H9 (cell line): ENCODE data around the gene RNU4-1. TPM values are rescaled to one million over a fixed set of nuclear protein-coding genes. Genes with fewer than 3 reads are reported as not detected.

Experiments
- DNase-seq: peaks from one replicate; pipeline ENCODE4 v3.0.0-alpha.2; 2017
- H2AFZ ChIP-seq: one replicate; pipeline ENCODE4 v1.6.1; 2013; ENCODE audit warnings: mild to moderate bottlenecking, low read length, control low read depth, moderate library complexity
- H2AK5ac ChIP-seq: 2 replicates; pipeline ENCODE4 v1.6.1; 2013; ENCODE audit warnings: low read length, control low read depth, mixed read lengths; ENCODE audit not compliant: insufficient read length
- H2BK120ac ChIP-seq: one replicate; pipeline ENCODE4 v1.6.1; 2013; ENCODE audit warnings: low read depth, mild to moderate bottlenecking, low read length, control low read depth, inconsistent platforms; ENCODE audit not compliant: poor library complexity, severe bottlenecking
- H2BK12ac ChIP-seq: 2 replicates; pipeline ENCODE4 v1.6.1; 2013; ENCODE audit warnings: low read length, control low read depth, mixed read lengths, low read depth; ENCODE audit not compliant: insufficient read length
- H2BK15ac ChIP-seq: 2 replicates; pipeline ENCODE4 v1.6.1; 2013; ENCODE audit warnings: low read depth, low read length, control low read depth
- H2BK20ac ChIP-seq: one replicate; pipeline ENCODE4 v1.6.1; 2013; ENCODE audit warnings: low read depth, mild to moderate bottlenecking, low read length, control low read depth, inconsistent platforms; ENCODE audit not compliant: poor library complexity, severe bottlenecking
- H2BK5ac ChIP-seq: 2 replicates; pipeline ENCODE4 v1.6.1; 2013; ENCODE audit warnings: low read length, control low read depth, mixed read lengths; ENCODE audit not compliant: insufficient read length
- H3K14ac ChIP-seq: 2 replicates; pipeline ENCODE4 v1.6.1; 2013; ENCODE audit warnings: low read length, control low read depth; ENCODE audit not compliant: insufficient read depth
- H3K18ac ChIP-seq: 2 replicates; pipeline ENCODE4 v1.6.1; 2013; ENCODE audit warnings: low read depth, mild to moderate bottlenecking, mixed read lengths, low read length, control low read depth; ENCODE audit not compliant: insufficient read length
- H3K23ac ChIP-seq: 2 replicates; pipeline ENCODE4 v1.6.1; 2013; ENCODE audit warnings: low read length, control low read depth, mixed read lengths, low read depth; ENCODE audit not compliant: insufficient read length
- H3K23me2 ChIP-seq: 2 replicates; pipeline ENCODE4 v1.6.1; 2013; ENCODE audit warnings: low read depth, mild to moderate bottlenecking, mixed read lengths, low read length, control low read depth; ENCODE audit not compliant: insufficient read length, poor library complexity, severe bottlenecking
- H3K27ac ChIP-seq: 2 replicates; pipeline ENCODE4 v1.5.1; 2013; ENCODE audit warnings: low read length, control low read depth, mixed read lengths, low read depth; ENCODE audit not compliant: insufficient read length
- H3K27me3 ChIP-seq: 2 replicates; pipeline ENCODE4 v1.6.1; 2013; ENCODE audit warnings: low read length, control low read depth, inconsistent platforms; ENCODE audit not compliant: insufficient read depth
- H3K4ac ChIP-seq: 2 replicates; pipeline ENCODE4 v1.6.1; 2013; ENCODE audit warnings: low read depth, mild to moderate bottlenecking, control low read depth, inconsistent platforms, low read length, moderate library complexity
- H3K4me1 ChIP-seq: 2 replicates; pipeline ENCODE4 v1.6.1; 2013; ENCODE audit warnings: low read length, control low read depth, inconsistent platforms; ENCODE audit not compliant: insufficient read depth
- H3K4me2 ChIP-seq: 2 replicates; pipeline ENCODE4 v1.6.1; 2013; ENCODE audit warnings: low read length, control low read depth, mixed read lengths; ENCODE audit not compliant: insufficient read length, insufficient read depth
- H3K56ac ChIP-seq: 2 replicates; pipeline ENCODE4 v1.6.1; 2013; ENCODE audit warnings: low read depth, mild to moderate bottlenecking, mixed read lengths, low read length, control low read depth; ENCODE audit not compliant: insufficient read length
- H3K79me1 ChIP-seq: 2 replicates; pipeline ENCODE4 v1.6.1; 2013; ENCODE audit warnings: low read depth, mild to moderate bottlenecking, moderate library complexity, low read length, control low read depth, inconsistent platforms; ENCODE audit not compliant: insufficient read depth, poor library complexity, severe bottlenecking
- H3K79me2 ChIP-seq: 2 replicates; pipeline ENCODE4 v1.6.1; 2013; ENCODE audit warnings: low read length, control low read depth, inconsistent platforms; ENCODE audit not compliant: insufficient read depth
- H3K9ac ChIP-seq: 2 replicates; pipeline ENCODE4 v1.6.1; 2013; ENCODE audit warnings: low read length, control low read depth, mixed read lengths; ENCODE audit not compliant: insufficient read length; ENCODE audit errors: extremely low read depth
- H3K9me3 ChIP-seq: one replicate; pipeline ENCODE4 v1.6.1; 2013; ENCODE audit warnings: low read depth, low read length, inconsistent platforms; ENCODE audit not compliant: control insufficient read depth
- H3T11ph ChIP-seq: one replicate; pipeline ENCODE4 v1.6.1; 2013; ENCODE audit warnings: mild to moderate bottlenecking, low read length, control low read depth, inconsistent platforms
- H4K20me1 ChIP-seq: one replicate; pipeline ENCODE4 v1.6.1; 2013; ENCODE audit not compliant: control insufficient read depth, insufficient read length, insufficient read depth
- H4K5ac ChIP-seq: 2 replicates; pipeline ENCODE4 v1.6.1; 2013; ENCODE audit warnings: low read depth, mild to moderate bottlenecking, mixed read lengths, low read length, control low read depth; ENCODE audit not compliant: insufficient read length
- H4K8ac ChIP-seq: replicated peaks from 2 replicates; pipeline ENCODE4 v1.6.1; 2013; ENCODE audit warnings: low read length, control low read depth, mixed read lengths, low read depth; ENCODE audit not compliant: insufficient read length
- H4K91ac ChIP-seq: 2 replicates; pipeline ENCODE4 v1.6.1; 2013; ENCODE audit warnings: low read depth, mild to moderate bottlenecking, moderate library complexity, mixed read lengths, low read length, control low read depth; ENCODE audit not compliant: insufficient read length
- H3K27ac Mint-ChIP-seq, 3 experiments: 2 replicates in 2 of 3; 3 replicates in 1 of 3; pipeline ENCODE4 v1.8.0; 2020 to 2021; ENCODE audit warnings: mixed read lengths in 3 of 3, mild to moderate bottlenecking in 1 of 3, moderate library complexity in 1 of 3
- H3K27me3 Mint-ChIP-seq: 2 replicates; pipeline ENCODE4 v1.8.0; 2021; ENCODE audit warnings: low read depth, mild to moderate bottlenecking, moderate library complexity, mixed read lengths
- H3K36me3 Mint-ChIP-seq, 3 experiments: 2 replicates in 2 of 3; 3 replicates in 1 of 3; pipeline ENCODE4 v1.8.0; 2020 to 2021; ENCODE audit warnings: low read depth in 3 of 3, mixed read lengths in 3 of 3; ENCODE audit not compliant: insufficient read depth in 1 of 3
- H3K4me1 Mint-ChIP-seq, 2 experiments: 2 replicates each; pipeline ENCODE4 v1.8.0; 2020; ENCODE audit warnings: mixed read lengths in 2 of 2
- H3K4me3 Mint-ChIP-seq, 2 experiments: 2 replicates in 1 of 2; 3 replicates in 1 of 2; pipeline ENCODE4 v1.8.0; 2020 to 2021; ENCODE audit warnings: mild to moderate bottlenecking in 2 of 2, mixed read lengths in 2 of 2, moderate library complexity in 1 of 2
- H3K9me3 Mint-ChIP-seq, 2 experiments: 2 replicates in 1 of 2; 3 replicates in 1 of 2; pipeline ENCODE4 v1.8.0; 2020; ENCODE audit warnings: mild to moderate bottlenecking in 2 of 2, mixed read lengths in 2 of 2, moderate library complexity in 1 of 2
- CTCF ChIP-seq: fragments of 200-600 bp; sonication (generic); conservative IDR thresholded peaks from 3 replicates; pipeline ENCODE4 v1.8.0; 2021; ENCODE audit warnings: antibody characterized with exemption, mild to moderate bottlenecking
- WGBS: extraction: QIAGEN DNeasy Blood & Tissue Kit; methylation state at CpG from one replicate; pipeline ENCODE4 v1.1.7; 2013; ENCODE audit warnings: missing lambda C conversion rate, low lambda C conversion rate, mixed read lengths; ENCODE audit not compliant: insufficient read length; ENCODE audit errors: extremely low coverage; 5-methylcytosine and 5-hydroxymethylcytosine counted together
- total RNA-seq: library from RNA; stranded (reverse); gene quantifications from 2 replicates; pipeline ENCODE4 v1.2.1, GENCODE V29; 2021

RNU4-1 gene
- total RNA-seq, 1 experiment from 2014 or later, result 3,262 TPM

GRCh38 chr12:120292411-120292660 is 701 bp downstream of the RNU4-1 start:
- H3K27ac Mint-ChIP-seq, result no peak overlapping the region

More at GRCh38 chr12:120292411-120292660, 701 bp downstream of the RNU4-1 start:
- Histone ChIP-seq H3K14ac (peak overlapping the region; percentile 56; the same call in 1 of the 2 replicates), H3K79me2 (no peaks in the 10 kb centered on the region), H2BK15ac (no peak overlapping the region), H4K91ac (no peak overlapping the region), H3K18ac (peak overlapping the region; percentile 77), H3K27me3 (no peaks in the 10 kb centered on the region), H2BK12ac (no peak overlapping the region), H3K79me1 (no peaks in the 10 kb centered on the region), H3K4ac (no peak overlapping the region), H2BK20ac (no peak overlapping the region), H2BK120ac (peak overlapping the region; percentile 15), H2BK5ac (no peak overlapping the region), H3T11ph (no peak overlapping the region), H3K9me3 (no peaks in the 10 kb centered on the region), H2AK5ac (no peak overlapping the region), H3K4me1 (no peaks in the 10 kb centered on the region), H4K5ac (peak overlapping the region; percentile 100), H3K56ac (peak overlapping the region; percentile 99), H2AFZ (no peak overlapping the region), H3K4me2 (peak overlapping the region; percentile 52), H4K20me1 (no peaks in the 10 kb centered on the region), H3K23ac (no peak overlapping the region), H4K8ac (peak overlapping the region; percentile 100), H3K9ac (peak overlapping the region; percentile 97), H3K23me2 (peaks cover 8% of the 10 kb centered on the region), H3K27ac (peak overlapping the region; percentile 98)
- no peaks in the 10 kb centered on the region for H3K27me3 Mint-ChIP-seq
- H3K4me3 Mint-ChIP-seq, result no peak overlapping the region
- no peak for TF ChIP-seq CTCF
- H3K9me3 Mint-ChIP-seq, result no peaks in the 10 kb centered on the region; a peak in 1 of 5 replicates
- no CpG with 5 or more reads among the region's 17 CpGs for WGBS
- H3K4me1 Mint-ChIP-seq, result peaks cover 7 to 9% of the 10 kb centered on the region in 2 experiments
- no peaks in the 10 kb centered on the region for H3K36me3 Mint-ChIP-seq
- no peak for DNase-seq
